ENCODE data around the gene SCN4A.
"Not testable (repeated sequence)": the region's sequence is repeated elsewhere in the genome, so short reads cannot be mapped to it uniquely, and the experiment has no call there.

GRCh38 chr17:63898899-63899798 is 73.6 kb downstream of the SCN4A start:
- TF ChIP-seq CTCF (IDR thresholded peaks at IDR 0.05); POLR2A (IDR thresholded peaks at IDR 0.05; ENCODE audit: low read length); PHF8 (IDR thresholded peaks at IDR 0.05; ENCODE audit: borderline replicate concordance, low read depth); EP300 (IDR thresholded peaks at IDR 0.05); EHMT2 (IDR thresholded peaks at IDR 0.05; ENCODE audit: low read depth); KDM1A (IDR thresholded peaks at IDR 0.05; ENCODE audit: low read depth); POLR2AphosphoS2 (conservative IDR thresholded peaks at IDR 0.05; ENCODE audit: low read length); JUN (IDR thresholded peaks at IDR 0.05); RFX5 (IDR thresholded peaks at IDR 0.05); HDAC2 (IDR thresholded peaks at IDR 0.05); RAD21 (conservative IDR thresholded peaks at IDR 0.05 in 1 of 2, IDR thresholded peaks at IDR 0.05 in 1 of 2); FOSL2 (IDR thresholded peaks at IDR 0.05); FOSL2 (CRISPR knock-in tag; IDR thresholded peaks at IDR 0.05); CHD4 (IDR thresholded peaks at IDR 0.05; ENCODE audit: borderline replicate concordance): not testable (repeated sequence)
- TF ChIP-seq, protein P1, sequence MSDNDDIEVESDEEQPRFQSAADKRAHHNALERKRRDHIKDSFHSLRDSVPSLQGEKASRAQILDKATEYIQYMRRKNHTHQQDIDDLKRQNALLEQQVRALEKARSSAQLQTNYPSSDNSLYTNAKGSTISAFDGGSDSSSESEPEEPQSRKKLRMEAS (IDR thresholded peaks at IDR 0.05), result not testable (repeated sequence)
